H1 (cell line): Measurements from ENCODE around the gene IL1RAP. TPM values are rescaled to one million over a fixed set of nuclear protein-coding genes. Genes with fewer than 3 reads are reported as not detected.

Experiments used
- KDM4A ChIP-seq: IDR thresholded peaks from one replicate; pipeline ENCODE4 v1.7.1; 2012; ENCODE audit warnings: low read depth, mild to moderate bottlenecking, moderate library complexity, low read length, inconsistent platforms; ENCODE audit not compliant: severe bottlenecking
- polyA plus RNA-seq, 7 experiments: library from polyadenylated mRNA; depleted of rRNA in 3 of 7; stranded (reverse) in 5 of 7; unstranded in 2 of 7; fragments of >200 nt in 5 of 7; fragments of 200-250 nt in 2 of 7; gene quantifications; 1 replicate in 5 of 7; 2 replicates in 1 of 7; 4 replicates in 1 of 7; pipeline versions ENCODE4 v1.2.1 to v1.2.3, GENCODE V29; 2011 to 2013; ENCODE audit warnings: missing spikeins in 2 of 7, mixed read lengths in 2 of 7
- total RNA-seq: library from RNA; stranded (reverse); fragmentation: NEBNext Ultra II Directional; extraction: Animal tissue kit (Norgen Biotek cat#: 25700); gene quantifications from 2 replicates; pipeline ENCODE4 v1.2.1, GENCODE V29; 2021

The IL1RAP gene
- total and polyA plus RNA-seq, 2 of the 8 experiments (the other 6 are each of a cell fraction or from before 2014, with no cell fraction given) = 2.4 to 3.9 TPM

- no peak for TF ChIP-seq KDM4A
- TF ChIP-seq, all 59 proteins: peak for 0
These were observed 142.0 kb downstream of the IL1RAP start (continued) for GRCh38 chr3:190655933-190656332.
